ENCODE results near the gene GARIN5A. TPM values are rescaled to one million over a fixed set of nuclear protein-coding genes. Genes with fewer than 3 reads are reported as not detected.

The GARIN5A gene
- total RNA-seq, 2 experiments from 2014 or later, result 0.59 to 0.63 TPM

- peaks cover 41% of the 10 kb centered on the region for H3K79me2 ChIP-seq (ENCODE audit: insufficient read depth, low read depth, low read length)
- H3K9me3 ChIP-seq (ENCODE audit: low read length), result peaks cover 5% of the 10 kb centered on the region; the same call in 1 of the 2 replicates
- peak; percentile 89 for DNase-seq (ENCODE audit: low spot score)
- ChIA-PET CTCF (ENCODE audit: unreplicated experiment) (no interaction called here), POLR2A (no interaction called here)
- TF ChIP-seq CTCF (conservative IDR thresholded peaks at IDR 0.05; ENCODE audit: low read length) (no peak), EZH2phosphoT487 (IDR thresholded peaks at IDR 0.05; ENCODE audit: borderline replicate concordance, low read depth, low read length) (no peak)
- peak overlapping the region; percentile 92 for H3K4me2 ChIP-seq (ENCODE audit: low read length)
- peaks cover 58% of the 10 kb centered on the region for H3K4me1 ChIP-seq (ENCODE audit: insufficient read depth, low read length, poor library complexity, severe bottlenecking)
- intact Hi-C loops (cut with micrococcal nuclease; ENCODE audit: unreplicated experiment), result no loop called here
- no peaks in the 10 kb centered on the region for H3K9me2 ChIP-seq (ENCODE audit: insufficient read depth, low read length)
- no peaks in the 10 kb centered on the region; the same call in 1 of the 2 replicates for H4K20me1 ChIP-seq (ENCODE audit: insufficient read depth, low read length)
- H3K36me3 ChIP-seq (ENCODE audit: insufficient read depth, low read length), result peaks cover 56% of the 10 kb centered on the region
- H3K4me3 ChIP-seq (ENCODE audit: low read depth, low read length, poor library complexity, severe bottlenecking), result peak overlapping the region; percentile 80
- H3K27ac ChIP-seq (ENCODE audit: low read depth, low read length, poor library complexity, severe bottlenecking), result peak overlapping the region; percentile 91
- no TSS peak for BruUV-seq (replicated peaks)
- no peak overlapping the region for H2AFZ ChIP-seq (ENCODE audit: low read length)
Observed at GRCh38 chr19:50419580-50420035, 57.0 kb downstream of the GARIN5A start.

GRCh38 chr19:50419022-50419579 is 57.5 kb downstream of the GARIN5A start:
- H2AFZ ChIP-seq (ENCODE audit: low read length), result no peak overlapping the region
- H4K20me1 ChIP-seq (ENCODE audit: insufficient read depth, low read length), result no peaks in the 10 kb centered on the region; the same call in 1 of the 2 replicates
- TF ChIP-seq EZH2phosphoT487 (IDR thresholded peaks at IDR 0.05; ENCODE audit: borderline replicate concordance, low read depth, low read length) (no peak), CTCF (conservative IDR thresholded peaks at IDR 0.05; ENCODE audit: low read length) (no peak)
- peaks cover 63% of the 10 kb centered on the region for H3K4me1 ChIP-seq (ENCODE audit: insufficient read depth, low read length, poor library complexity, severe bottlenecking)
- H3K9me3 ChIP-seq (ENCODE audit: low read length), result peaks cover 5% of the 10 kb centered on the region; the same call in 1 of the 2 replicates
- H3K27ac ChIP-seq (ENCODE audit: low read depth, low read length, poor library complexity, severe bottlenecking), result peak overlapping the region; percentile 91
- no peaks in the 10 kb centered on the region for H3K9me2 ChIP-seq (ENCODE audit: insufficient read depth, low read length)
- peaks cover 56% of the 10 kb centered on the region for H3K36me3 ChIP-seq (ENCODE audit: insufficient read depth, low read length)
- no peak for DNase-seq (ENCODE audit: low spot score)
- BruUV-seq (replicated peaks), result no TSS peak
- H3K4me3 ChIP-seq (ENCODE audit: low read depth, low read length, poor library complexity, severe bottlenecking), result peak overlapping the region; percentile 80
- H3K4me2 ChIP-seq (ENCODE audit: low read length), result peak overlapping the region; percentile 92
- ChIA-PET CTCF (ENCODE audit: unreplicated experiment) (no interaction called here), POLR2A (interaction anchor here (1.0 kb wide), 1 partner anchor 90 kb away, joined by 3 read pairs; the partner anchor contains the start of gene KCNC3)
- intact Hi-C loops (cut with micrococcal nuclease; ENCODE audit: unreplicated experiment), result no loop called here
- peaks cover 41% of the 10 kb centered on the region for H3K79me2 ChIP-seq (ENCODE audit: insufficient read depth, low read depth, low read length)

Data from OCI-LY7 (cell line).